GM12878 (cell line): ENCODE results near the gene ARL15.

Experiments
- BACH1 ChIP-seq: fragments of 450-650 bp; IDR thresholded peaks from 2 replicates; pipeline ENCODE4 v1.6.1; 2017; ENCODE audit warnings: mild to moderate bottlenecking, borderline replicate concordance
- CTCF ChIP-seq, 3 experiments: IDR thresholded peaks in 2 of 3; conservative IDR thresholded peaks in 1 of 3; 2 replicates each; pipeline ENCODE4 v1.5.1; 2011; ENCODE audit warnings: low read depth in 3 of 3, low read length in 3 of 3, mild to moderate bottlenecking in 3 of 3, control low read depth in 2 of 3, moderate library complexity in 2 of 3, inconsistent platforms in 1 of 3, mixed read lengths in 1 of 3; ENCODE audit not compliant: control insufficient read depth in 2 of 3, insufficient read depth in 1 of 3; ENCODE audit errors: extremely low read depth in 1 of 3
- DPF2 ChIP-seq: fragments of 450-650 bp; IDR thresholded peaks from 2 replicates; pipeline ENCODE4 v1.6.1; 2017; ENCODE audit warnings: mild to moderate bottlenecking
- EZH2 ChIP-seq: IDR thresholded peaks from 2 replicates; pipeline ENCODE4 v1.6.1; 2012; ENCODE audit warnings: low read depth, mild to moderate bottlenecking, control low read depth, inconsistent platforms, low read length, borderline replicate concordance; ENCODE audit not compliant: control insufficient read depth
- POLR2A ChIP-seq: IDR thresholded peaks from 2 replicates; pipeline ENCODE4 v1.6.1; 2011; ENCODE audit warnings: low read depth, mild to moderate bottlenecking, low read length
- POLR2AphosphoS5 ChIP-seq: IDR thresholded peaks from 2 replicates; pipeline ENCODE4 v1.6.1; 2011; ENCODE audit warnings: mild to moderate bottlenecking, low read length, inconsistent platforms
- TCF12 ChIP-seq: IDR thresholded peaks from 2 replicates; pipeline ENCODE4 v1.6.1; 2011; ENCODE audit warnings: low read depth, mild to moderate bottlenecking, low read length
- ZNF24 ChIP-seq: fragments of 450-650 bp; IDR thresholded peaks from 2 replicates; pipeline ENCODE4 v1.6.1; 2017; ENCODE audit warnings: antibody characterized with exemption, mild to moderate bottlenecking
- ZSCAN29 ChIP-seq: fragments of 450-650 bp; IDR thresholded peaks from 2 replicates; pipeline ENCODE4 v1.6.1; 2017; ENCODE audit warnings: mild to moderate bottlenecking, moderate library complexity
- TF ChIP-seq, protein P1 (sequence below): IDR thresholded peaks from 2 replicates; pipeline ENCODE4 v1.6.1; 2011; ENCODE audit warnings: borderline replicate concordance, low read depth, mild to moderate bottlenecking, moderate library complexity, low read length; ENCODE audit not compliant: insufficient read depth, poor library complexity, severe bottlenecking

DNA sequence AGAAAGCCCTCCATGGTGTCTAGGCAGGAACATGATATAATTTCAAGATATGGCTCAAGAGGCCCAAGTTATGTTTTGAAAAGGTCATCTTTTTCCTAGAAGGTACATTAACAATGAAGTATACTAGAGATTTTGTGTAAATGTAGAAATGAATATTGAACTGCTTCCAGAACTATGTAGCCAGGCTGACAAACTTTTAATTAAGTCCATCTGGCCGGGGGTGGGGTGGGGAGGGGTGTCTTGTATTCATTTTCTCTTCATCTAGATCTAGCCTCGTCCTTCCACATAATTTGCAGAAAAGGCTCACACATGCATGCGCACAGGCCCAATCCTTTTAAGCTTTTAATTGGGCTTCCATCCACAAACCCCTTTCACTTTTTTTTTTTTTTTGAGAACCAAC is 323.3 kb downstream of the ARL15 start:
- no peak for TF ChIP-seq POLR2A
- TF ChIP-seq EZH2 = no peak
- no peak for TF ChIP-seq CTCF (IDR thresholded peaks at IDR 0.05 in 2 of 3, conservative IDR thresholded peaks at IDR 0.05 in 1 of 3; ENCODE audit: control insufficient read depth in 2 of 3, extremely low read depth in 1 of 3, insufficient read depth in 1 of 3, low read depth in 3 of 3, low read length in 3 of 3)
- no peak for TF ChIP-seq DPF2
- TF ChIP-seq POLR2AphosphoS5 = no peak
- TF ChIP-seq TCF12 = no peak
- no peak for TF ChIP-seq BACH1
- TF ChIP-seq, protein P1, sequence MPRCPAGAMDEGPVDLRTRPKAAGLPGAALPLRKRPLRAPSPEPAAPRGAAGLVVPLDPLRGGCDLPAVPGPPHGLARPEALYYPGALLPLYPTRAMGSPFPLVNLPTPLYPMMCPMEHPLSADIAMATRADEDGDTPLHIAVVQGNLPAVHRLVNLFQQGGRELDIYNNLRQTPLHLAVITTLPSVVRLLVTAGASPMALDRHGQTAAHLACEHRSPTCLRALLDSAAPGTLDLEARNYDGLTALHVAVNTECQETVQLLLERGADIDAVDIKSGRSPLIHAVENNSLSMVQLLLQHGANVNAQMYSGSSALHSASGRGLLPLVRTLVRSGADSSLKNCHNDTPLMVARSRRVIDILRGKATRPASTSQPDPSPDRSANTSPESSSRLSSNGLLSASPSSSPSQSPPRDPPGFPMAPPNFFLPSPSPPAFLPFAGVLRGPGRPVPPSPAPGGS = no peak
- TF ChIP-seq ZSCAN29 = no peak
- TF ChIP-seq ZNF24 = no peak
